ENCODE data around the gene PON2.

- TF ChIP-seq CTCF (conservative IDR thresholded peaks at IDR 0.05; ENCODE audit: low read length): no peak
- no peak for TF ChIP-seq EZH2phosphoT487 (IDR thresholded peaks at IDR 0.05; ENCODE audit: borderline replicate concordance, low read depth, low read length)
Measured at GRCh38 chr7:95373323-95373722, 61.5 kb downstream of the PON2 start.
